K562 (cell line): Measurements from ENCODE around the gene TBL1Y. TPM values are rescaled to one million over a fixed set of nuclear protein-coding genes. Genes with fewer than 3 reads are reported as not detected.

ENCODE experiments used
- ATAC-seq: fragments of 200-7000 bp; cut with Tn5 transposase; 3 replicates; pipeline ENCODE4 v1.9.1; 2020; ENCODE audit warnings: moderate library complexity
- BruUV-seq: library from RNA; stranded (reverse); fragments of 400-500 nt; replicated peaks from 2 replicates; lab custom pipeline; 2021; lab: Mats Ljungman, UMichigan
- CTCF ChIA-PET: fragments of 300-600 bp; formaldehyde crosslinking; extraction: SDS; loops from one replicate; lab custom pipeline; 2021; ENCODE audit warnings: low intra/inter-chr PET ratio; lab: Yijun Ruan, JAX
- POLR2A ChIA-PET: fragments of 300-600, 350-650 bp; sonication (Branson Sonifier 250); formaldehyde crosslinking; extraction: SDS; loops from one replicate; lab custom pipeline; 2021; ENCODE audit warnings: antibody characterized with exemption, inconsistent platforms; lab: Yijun Ruan, JAX
- DNase-seq, 4 experiments: peaks; one replicate each; pipeline versions ENCODE4 v3.0.0 to v3.0.0-alpha.2; 2011 to 2018; ENCODE audit warnings: low spot score in 3 of 4, mixed read lengths in 3 of 4; ENCODE audit errors: extremely low read depth in 1 of 4
- FAIRE-seq: peaks from 2 replicates; lab custom pipeline; 2011; peaks lifted over from hg19 to GRCh38; lab: Jason Lieb, UNC
- H2AFZ ChIP-seq: 2 replicates; pipeline ENCODE4 v1.6.0; 2011; ENCODE audit warnings: low read depth, low read length, control low read depth, inconsistent platforms
- H3K27ac ChIP-seq: fragments of 200-600 bp; 3 replicates; pipeline ENCODE4 v1.8.0; 2011; ENCODE audit warnings: low read depth, mild to moderate bottlenecking, control low read depth, inconsistent platforms, low read length, moderate library complexity, mixed read lengths; ENCODE audit errors: extremely low read depth
- H3K27me3 ChIP-seq, 2 experiments: fragments of 300-600 bp in 1 of 2; 2 replicates in 1 of 2; 3 replicates in 1 of 2; pipeline versions ENCODE4 v1.6.0 to v1.8.0; 2011; ENCODE audit warnings: inconsistent platforms in 2 of 2, low read length in 2 of 2, mild to moderate bottlenecking in 1 of 2, mixed read lengths in 1 of 2, moderate library complexity in 1 of 2; ENCODE audit not compliant: control insufficient read depth in 2 of 2, insufficient read depth in 2 of 2
- H3K36me3 ChIP-seq: fragments of 300-600 bp; 3 replicates; pipeline ENCODE4 v1.8.0; 2011; ENCODE audit warnings: mild to moderate bottlenecking, low read length, inconsistent platforms; ENCODE audit not compliant: control insufficient read depth, insufficient read depth
- H3K4me1 ChIP-seq, 2 experiments: fragments of 200-600 bp in 1 of 2; replicated peaks in 1 of 2; 2 replicates in 1 of 2; 3 replicates in 1 of 2; pipeline versions ENCODE4 v1.5.1 to v1.8.0; 2011; ENCODE audit warnings: inconsistent platforms in 2 of 2, low read length in 2 of 2, mild to moderate bottlenecking in 1 of 2, mixed read lengths in 1 of 2, moderate library complexity in 1 of 2; ENCODE audit not compliant: control insufficient read depth in 2 of 2, insufficient read depth in 2 of 2
- H3K4me2 ChIP-seq: 2 replicates; pipeline ENCODE4 v1.6.1; 2011; ENCODE audit warnings: low read length, control low read depth, inconsistent platforms, mixed read lengths; ENCODE audit not compliant: insufficient read depth
- H3K4me3 ChIP-seq: fragments of 200-600 bp; sonication (generic), shearing (Covaris generic); 2 replicates; pipeline ENCODE4 v1.5.1; 2016; ENCODE audit warnings: control low read depth, inconsistent platforms
- H3K79me2 ChIP-seq: fragments of 200-600 bp; 3 replicates; pipeline ENCODE4 v1.8.0; 2011; ENCODE audit warnings: low read length, inconsistent platforms; ENCODE audit not compliant: control insufficient read depth, insufficient read depth
- H3K9ac ChIP-seq, 2 experiments: 2 replicates each; pipeline versions ENCODE4 v1.6.0 to v1.6.1; 2011; ENCODE audit warnings: low read depth in 2 of 2, low read length in 2 of 2, control low read depth in 1 of 2, inconsistent platforms in 1 of 2, mild to moderate bottlenecking in 1 of 2, mixed read lengths in 1 of 2; ENCODE audit not compliant: insufficient read depth in 1 of 2
- H3K9me1 ChIP-seq: one replicate; pipeline ENCODE4 v1.6.0; 2011; ENCODE audit warnings: inconsistent platforms, mild to moderate bottlenecking, low read length, moderate library complexity; ENCODE audit not compliant: control insufficient read depth, insufficient read depth
- H3K9me3 ChIP-seq: replicated peaks from 2 replicates; pipeline ENCODE4 v1.5.1; 2011; ENCODE audit warnings: low read depth, low read length, inconsistent platforms; ENCODE audit not compliant: control insufficient read depth, insufficient read depth
- H4K20me1 ChIP-seq: replicated peaks from 2 replicates; pipeline ENCODE4 v1.6.1; 2011; ENCODE audit warnings: low read length, inconsistent platforms, mixed read lengths; ENCODE audit not compliant: control insufficient read depth, insufficient read depth
- CREB1 ChIP-seq, 2 experiments: sonication (generic) in 1 of 2; formaldehyde crosslinking in 1 of 2; IDR thresholded peaks; 2 replicates each; pipeline versions ENCODE4 v1.6.1 to v1.8.0; 2012 to 2022; ENCODE audit warnings: inconsistent platforms in 1 of 2, mild to moderate bottlenecking in 1 of 2, missing genetic modification reagents in 1 of 2, moderate library complexity in 1 of 2
- CUX1 ChIP-seq: fragments of 200-800 bp; sonication (Bioruptor generic); IDR thresholded peaks from 2 replicates; pipeline ENCODE4 v1.6.1; 2016; ENCODE audit warnings: missing genetic modification characterization, missing compliant biosample characterization
- HDAC2 ChIP-seq: fragments of 450-650 bp; IDR thresholded peaks from 2 replicates; pipeline ENCODE4 v1.6.1; 2016; ENCODE audit warnings: mild to moderate bottlenecking
- HMGXB4 ChIP-seq: sonication (generic); formaldehyde crosslinking; IDR thresholded peaks from 2 replicates; pipeline ENCODE4 v1.8.1; 2023; ENCODE audit warnings: mild to moderate bottlenecking, missing genetic modification reagents
- KDM1A ChIP-seq, 2 experiments: fragments of 450-650 bp; IDR thresholded peaks; 2 replicates each; pipeline ENCODE4 v1.6.1; 2016; ENCODE audit warnings: mild to moderate bottlenecking in 2 of 2
- OTX1 ChIP-seq: fragments of 450-650 bp; formaldehyde crosslinking; IDR thresholded peaks from 2 replicates; pipeline ENCODE4 v1.4.0; 2022; ENCODE audit warnings: mild to moderate bottlenecking
- SRSF7 ChIP-seq: fragments of 200-400 bp; formaldehyde crosslinking; optimal IDR thresholded peaks from 2 replicates; pipeline ENCODE3; 2017; ENCODE audit warnings: mild to moderate bottlenecking, low read depth, low read length
- XRCC4 ChIP-seq: IDR thresholded peaks from one replicate; pipeline ENCODE4 v1.6.1; 2011; ENCODE audit not compliant: insufficient read depth, insufficient read length; ENCODE audit errors: extremely low read depth
- ZFP91 ChIP-seq: sonication (generic); formaldehyde crosslinking; IDR thresholded peaks from 2 replicates; pipeline ENCODE4 v1.8.0; 2022; ENCODE audit warnings: mild to moderate bottlenecking, missing genetic modification reagents
- ZNF174 ChIP-seq: fragments of 250-450 bp; sonication (Bioruptor Pico); IDR thresholded peaks from 2 replicates; pipeline ENCODE4 v1.4.0; 2020; ENCODE audit warnings: mild to moderate bottlenecking
- ZNF707 ChIP-seq: fragments of 250-450 bp; sonication (Bioruptor Pico); conservative IDR thresholded peaks from 2 replicates; pipeline ENCODE4 v1.8.0; 2022; ENCODE audit warnings: inconsistent platforms, mild to moderate bottlenecking, moderate library complexity
- ZSCAN32 ChIP-seq: fragments of 450-650 bp; formaldehyde crosslinking; IDR thresholded peaks from 2 replicates; pipeline ENCODE4 v1.4.0; 2020; ENCODE audit warnings: mild to moderate bottlenecking, moderate library complexity
- WGBS: fragments of 100-300 bp; shearing (Covaris generic); methylation state at CpG from one replicate; pipeline ENCODE4 v1.1.6; 2016; ENCODE audit warnings: low coverage, mixed read lengths; ENCODE audit not compliant: insufficient coverage; ENCODE audit errors: missing lambda C conversion rate; 5-methylcytosine and 5-hydroxymethylcytosine counted together
- in situ Hi-C: fragments of 300-500 bp; cut with MboI; formaldehyde crosslinking; loops from 4 replicates; pipeline ENCODE4 v1.15.0; 2018; ENCODE audit warnings: inconsistent platforms, mixed read lengths
- intact Hi-C: fragments of 100-400 bp; cut with micrococcal nuclease; formaldehyde crosslinking; loops from 2 replicates; pipeline ENCODE4 v1.14.2; 2022
- polyA plus RNA-seq, 8 experiments: library from polyadenylated mRNA; depleted of rRNA in 4 of 8; stranded (reverse) in 5 of 8; unstranded in 3 of 8; fragments of >200 nt; fragmentation: Nextera tagmentation in 2 of 8; fragmentation: Illumina TruSeq in 1 of 8; extraction: Ambion mirVana in 2 of 8; extraction: Trizol in 1 of 8; gene quantifications; 2 replicates each; pipeline versions ENCODE4 v1.2.1 to v1.2.3, GENCODE V29; 2011 to 2014; ENCODE audit warnings: inconsistent platforms in 1 of 8, missing spikeins in 1 of 8
- total RNA-seq, 7 experiments: library from RNA; depleted of rRNA in 6 of 7; stranded (reverse); fragments of >200 nt in 6 of 7; fragmentation: Illumina TruSeq in 2 of 7; extraction: Trizol in 2 of 7; gene quantifications; 2 replicates each; pipeline versions ENCODE4 v1.2.1 to v1.2.3, GENCODE V29; 2011 to 2021; ENCODE audit warnings: low replicate concordance in 1 of 7

The TBL1Y gene
- total and polyA plus RNA-seq, 9 of the 15 experiments (the other 6 are each of a cell fraction or from before 2014, with no cell fraction given): not detected

- POLR2A ChIA-PET: no interaction called here
- Histone ChIP-seq H2AFZ (no peak overlapping the region), H4K20me1 (no peaks in the 10 kb centered on the region), H3K4me1 (no peaks in the 10 kb centered on the region), H3K4me2 (no peak overlapping the region), H3K4me3 (no peak overlapping the region), H3K79me2 (no peaks in the 10 kb centered on the region), H3K9me1 (no peaks in the 10 kb centered on the region), H3K9ac (no peak overlapping the region), H3K27ac (no peak overlapping the region), H3K9me3 (no peaks in the 10 kb centered on the region), H3K36me3 (no peaks in the 10 kb centered on the region), H3K27me3 (no peaks in the 10 kb centered on the region)
- CTCF ChIA-PET: no interaction called here
- no CpG with 5 or more reads among the region's 5 CpGs for WGBS
- intact Hi-C loops (no loop called here), in situ Hi-C loops (no loop called here)
- no peak for TF ChIP-seq HDAC2
- no peak for TF ChIP-seq KDM1A (IDR thresholded peaks at IDR 0.05)
- no peak for TF ChIP-seq ZNF707 (CRISPR knock-in tag)
- TF ChIP-seq CUX1 (CRISPR knock-in tag): no peak
- no peak for TF ChIP-seq SRSF7
- no peak for TF ChIP-seq HMGXB4 (CRISPR knock-in tag)
- TF ChIP-seq XRCC4: no peak
- no peak for TF ChIP-seq ZFP91
- no peak for TF ChIP-seq OTX1 (CRISPR knock-in tag)
- no peak for TF ChIP-seq CREB1 (IDR thresholded peaks at IDR 0.05)
- no peak for TF ChIP-seq CREB1 (CRISPR knock-in tag; IDR thresholded peaks at IDR 0.05)
- TF ChIP-seq ZSCAN32 (CRISPR knock-in tag): no peak
- TF ChIP-seq ZNF174: no peak
- no peak for DNase-seq
- no peak for FAIRE-seq
- no peak for ATAC-seq
- no TSS peak for BruUV-seq
Measured at GRCh38 chrY:7040662-7041061, 130.2 kb downstream of the TBL1Y start.
